HepG2 (cell line): Measurements from ENCODE around the gene CXCR5. TPM values are rescaled to one million over a fixed set of nuclear protein-coding genes. Genes with fewer than 3 reads are reported as not detected.

ENCODE experiments used
- ERF ChIP-seq: IDR thresholded peaks from 2 replicates; pipeline ENCODE4 v1.6.1; 2018; ENCODE audit warnings: missing biosample characterization, missing genetic modification reagents
- FOXP1 ChIP-seq, 2 experiments: fragments of 450-650 bp in 1 of 2; IDR thresholded peaks; 2 replicates each; pipeline ENCODE4 v1.6.1; 2017 to 2018; ENCODE audit warnings: antibody characterized with exemption in 1 of 2
- HNF4A ChIP-seq: sonication (generic); formaldehyde crosslinking; IDR thresholded peaks from 2 replicates; pipeline ENCODE4 v1.4.0; 2020; ENCODE audit warnings: missing genetic modification reagents
- LCORL ChIP-seq, 2 experiments: fragments of 450-650 bp in 1 of 2; sonication (generic) in 1 of 2; formaldehyde crosslinking in 1 of 2; IDR thresholded peaks; 2 replicates each; pipeline versions ENCODE4 v1.5.0 to v1.6.1; 2017 to 2020; ENCODE audit warnings: antibody characterized with exemption in 1 of 2, missing genetic modification reagents in 1 of 2
- SAP130 ChIP-seq: IDR thresholded peaks from 2 replicates; pipeline ENCODE4 v1.6.1; 2016; ENCODE audit warnings: low read depth
- ZBTB7B ChIP-seq: sonication (generic); formaldehyde crosslinking; IDR thresholded peaks from 2 replicates; pipeline ENCODE4 v1.4.0; 2020; ENCODE audit warnings: missing genetic modification reagents
- ZNF30 ChIP-seq: sonication (generic); formaldehyde crosslinking; IDR thresholded peaks from 2 replicates; pipeline ENCODE4 v1.5.0; 2020; ENCODE audit warnings: mild to moderate bottlenecking, missing genetic modification reagents
- polyA plus RNA-seq, 8 experiments: library from polyadenylated mRNA; depleted of rRNA in 3 of 8; stranded (reverse) in 7 of 8; unstranded in 1 of 8; fragments of >200 nt; fragmentation: Illumina TruSeq in 4 of 8; extraction: Trizol in 4 of 8; gene quantifications; 2 replicates each; pipeline versions ENCODE4 v1.2.1 to v1.2.3, GENCODE V29; 2011 to 2016; ENCODE audit warnings: low read depth in 4 of 8, missing spikeins in 1 of 8, mixed read lengths in 1 of 8; ENCODE audit not compliant: insufficient read depth in 1 of 8
- total RNA-seq, 5 experiments: library from RNA; depleted of rRNA; stranded (reverse); fragments of >200 nt; fragmentation: Illumina TruSeq; extraction: Trizol; gene quantifications; 2 replicates each; pipeline ENCODE4 v1.2.3, GENCODE V29; 2016; ENCODE audit warnings: low read depth in 1 of 5
- TF ChIP-seq, protein P1 (sequence below): sonication (generic); formaldehyde crosslinking; IDR thresholded peaks from 2 replicates; pipeline ENCODE4 v1.5.1; 2020; ENCODE audit warnings: mild to moderate bottlenecking, moderate library complexity, missing genetic modification reagents
- TF ChIP-seq, protein P2 (sequence below): sonication (generic); formaldehyde crosslinking; IDR thresholded peaks from 2 replicates; pipeline ENCODE4 v1.9.0; 2022; ENCODE audit warnings: missing genetic modification reagents, mild to moderate bottlenecking, borderline replicate concordance
- TF ChIP-seq, protein P3 (sequence below): sonication (generic); formaldehyde crosslinking; IDR thresholded peaks from 2 replicates; pipeline ENCODE4 v1.8.0; 2022; ENCODE audit warnings: missing genetic modification reagents, mild to moderate bottlenecking, inconsistent platforms, borderline replicate concordance
- TF ChIP-seq, protein P4 (sequence below): sonication (generic); formaldehyde crosslinking; IDR thresholded peaks from 2 replicates; pipeline ENCODE4 v1.5.0; 2020; ENCODE audit warnings: mild to moderate bottlenecking, missing genetic modification reagents, borderline replicate concordance
- TF ChIP-seq, protein P5 (sequence below): IDR thresholded peaks from 2 replicates; pipeline ENCODE4 v1.6.1; 2012; ENCODE audit warnings: low read length, improper control_type of control experiment
- TF ChIP-seq, protein P6 (sequence below): sonication (generic); formaldehyde crosslinking; IDR thresholded peaks from 2 replicates; pipeline ENCODE4 v1.5.0; 2020; ENCODE audit warnings: mild to moderate bottlenecking, missing genetic modification reagents, borderline replicate concordance

Gene CXCR5
- total and polyA plus RNA-seq, 2 of the 13 experiments (the other 11 are each of a cell fraction or from before 2014, with no cell fraction given) = not detected

DNA sequence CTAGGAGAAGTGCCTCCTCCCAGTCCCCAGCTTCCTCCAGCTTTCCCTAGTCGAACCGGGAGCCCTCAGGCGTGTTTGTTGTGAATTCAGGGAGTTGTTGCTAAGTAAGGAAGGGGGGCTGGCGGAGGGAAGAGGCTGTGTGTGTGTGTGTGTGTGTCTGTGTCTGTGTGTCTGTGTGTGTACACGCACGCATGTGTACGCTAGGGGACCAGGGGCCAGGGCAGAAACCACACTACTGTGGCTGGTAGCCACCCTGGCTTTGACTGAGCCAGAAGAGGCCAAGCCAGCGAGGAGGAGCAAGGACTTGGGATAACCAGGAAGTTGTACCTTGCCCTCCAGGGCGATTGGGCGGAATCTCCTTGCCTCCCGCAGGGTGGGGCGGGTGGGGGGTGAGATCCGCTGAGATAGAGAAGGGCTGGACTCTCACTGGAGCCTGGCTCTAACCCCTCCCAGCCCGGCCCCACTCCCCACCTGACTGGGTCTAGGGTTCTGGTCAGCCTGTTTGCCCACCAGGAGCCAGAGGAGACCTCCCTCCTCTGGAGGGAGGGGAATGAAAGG is 34.5 kb downstream of the CXCR5 start (continued):
- TF ChIP-seq, protein P1, sequence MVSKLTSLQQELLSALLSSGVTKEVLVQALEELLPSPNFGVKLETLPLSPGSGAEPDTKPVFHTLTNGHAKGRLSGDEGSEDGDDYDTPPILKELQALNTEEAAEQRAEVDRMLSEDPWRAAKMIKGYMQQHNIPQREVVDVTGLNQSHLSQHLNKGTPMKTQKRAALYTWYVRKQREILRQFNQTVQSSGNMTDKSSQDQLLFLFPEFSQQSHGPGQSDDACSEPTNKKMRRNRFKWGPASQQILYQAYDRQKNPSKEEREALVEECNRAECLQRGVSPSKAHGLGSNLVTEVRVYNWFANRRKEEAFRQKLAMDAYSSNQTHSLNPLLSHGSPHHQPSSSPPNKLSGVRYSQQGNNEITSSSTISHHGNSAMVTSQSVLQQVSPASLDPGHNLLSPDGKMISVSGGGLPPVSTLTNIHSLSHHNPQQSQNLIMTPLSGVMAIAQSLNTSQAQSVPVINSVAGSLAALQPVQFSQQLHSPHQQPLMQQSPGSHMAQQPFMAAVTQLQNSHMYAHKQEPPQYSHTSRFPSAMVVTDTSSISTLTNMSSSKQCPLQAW (CRISPR knock-in tag) = 0 out of 2 replicates have a peak, but pooled peaks have one; percentile 30
- TF ChIP-seq, protein P2, sequence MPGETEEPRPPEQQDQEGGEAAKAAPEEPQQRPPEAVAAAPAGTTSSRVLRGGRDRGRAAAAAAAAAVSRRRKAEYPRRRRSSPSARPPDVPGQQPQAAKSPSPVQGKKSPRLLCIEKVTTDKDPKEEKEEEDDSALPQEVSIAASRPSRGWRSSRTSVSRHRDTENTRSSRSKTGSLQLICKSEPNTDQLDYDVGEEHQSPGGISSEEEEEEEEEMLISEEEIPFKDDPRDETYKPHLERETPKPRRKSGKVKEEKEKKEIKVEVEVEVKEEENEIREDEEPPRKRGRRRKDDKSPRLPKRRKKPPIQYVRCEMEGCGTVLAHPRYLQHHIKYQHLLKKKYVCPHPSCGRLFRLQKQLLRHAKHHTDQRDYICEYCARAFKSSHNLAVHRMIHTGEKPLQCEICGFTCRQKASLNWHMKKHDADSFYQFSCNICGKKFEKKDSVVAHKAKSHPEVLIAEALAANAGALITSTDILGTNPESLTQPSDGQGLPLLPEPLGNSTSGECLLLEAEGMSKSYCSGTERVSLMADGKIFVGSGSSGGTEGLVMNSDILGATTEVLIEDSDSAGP = 0 out of 2 replicates have a peak, but pooled peaks have one; percentile 31
- TF ChIP-seq, protein P3, sequence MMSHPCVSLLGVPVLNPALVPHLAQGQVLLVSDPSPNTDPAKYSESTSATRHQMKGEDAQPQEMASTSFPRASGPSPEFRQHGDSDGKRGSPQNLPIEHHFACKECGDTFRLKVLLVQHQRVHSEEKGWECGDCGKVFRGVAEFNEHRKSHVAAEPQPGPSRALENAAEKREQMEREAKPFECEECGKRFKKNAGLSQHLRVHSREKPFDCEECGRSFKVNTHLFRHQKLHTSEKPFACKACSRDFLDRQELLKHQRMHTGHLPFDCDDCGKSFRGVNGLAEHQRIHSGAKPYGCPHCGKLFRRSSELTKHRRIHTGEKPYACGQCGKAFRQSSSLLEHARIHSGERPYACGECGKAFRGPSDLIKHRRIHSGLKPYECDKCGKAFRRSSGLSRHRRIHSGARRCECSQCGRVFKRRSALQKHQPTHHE (CRISPR knock-in tag) = no peak
- TF ChIP-seq ZBTB7B (CRISPR knock-in tag) = peak; percentile 10; the same call in 1 of the 2 replicates
- peak; percentile 73 for TF ChIP-seq HNF4A (CRISPR knock-in tag)
- no peak for TF ChIP-seq ERF
- peak; percentile 42; the same call in 1 of the 2 replicates for TF ChIP-seq SAP130 (CRISPR knock-in tag)
- TF ChIP-seq FOXP1 (IDR thresholded peaks at IDR 0.05) = 0 out of 2 replicates have a peak, but pooled peaks have one; percentile 10
- no peak for TF ChIP-seq FOXP1 (CRISPR knock-in tag; IDR thresholded peaks at IDR 0.05)
- TF ChIP-seq, protein P4, sequence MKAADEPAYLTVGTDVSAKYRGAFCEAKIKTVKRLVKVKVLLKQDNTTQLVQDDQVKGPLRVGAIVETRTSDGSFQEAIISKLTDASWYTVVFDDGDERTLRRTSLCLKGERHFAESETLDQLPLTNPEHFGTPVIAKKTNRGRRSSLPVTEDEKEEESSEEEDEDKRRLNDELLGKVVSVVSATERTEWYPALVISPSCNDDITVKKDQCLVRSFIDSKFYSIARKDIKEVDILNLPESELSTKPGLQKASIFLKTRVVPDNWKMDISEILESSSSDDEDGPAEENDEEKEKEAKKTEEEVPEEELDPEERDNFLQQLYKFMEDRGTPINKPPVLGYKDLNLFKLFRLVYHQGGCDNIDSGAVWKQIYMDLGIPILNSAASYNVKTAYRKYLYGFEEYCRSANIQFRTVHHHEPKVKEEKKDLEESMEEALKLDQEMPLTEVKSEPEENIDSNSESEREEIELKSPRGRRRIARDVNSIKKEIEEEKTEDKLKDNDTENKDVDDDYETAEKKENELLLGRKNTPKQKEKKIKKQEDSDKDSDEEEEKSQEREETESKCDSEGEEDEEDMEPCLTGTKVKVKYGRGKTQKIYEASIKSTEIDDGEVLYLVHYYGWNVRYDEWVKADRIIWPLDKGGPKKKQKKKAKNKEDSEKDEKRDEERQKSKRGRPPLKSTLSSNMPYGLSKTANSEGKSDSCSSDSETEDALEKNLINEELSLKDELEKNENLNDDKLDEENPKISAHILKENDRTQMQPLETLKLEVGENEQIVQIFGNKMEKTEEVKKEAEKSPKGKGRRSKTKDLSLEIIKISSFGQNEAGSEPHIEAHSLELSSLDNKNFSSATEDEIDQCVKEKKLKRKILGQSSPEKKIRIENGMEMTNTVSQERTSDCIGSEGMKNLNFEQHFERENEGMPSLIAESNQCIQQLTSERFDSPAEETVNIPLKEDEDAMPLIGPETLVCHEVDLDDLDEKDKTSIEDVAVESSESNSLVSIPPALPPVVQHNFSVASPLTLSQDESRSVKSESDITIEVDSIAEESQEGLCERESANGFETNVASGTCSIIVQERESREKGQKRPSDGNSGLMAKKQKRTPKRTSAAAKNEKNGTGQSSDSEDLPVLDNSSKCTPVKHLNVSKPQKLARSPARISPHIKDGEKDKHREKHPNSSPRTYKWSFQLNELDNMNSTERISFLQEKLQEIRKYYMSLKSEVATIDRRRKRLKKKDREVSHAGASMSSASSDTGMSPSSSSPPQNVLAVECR = peak; percentile 38; the same call in 1 of the 2 replicates
- no peak for TF ChIP-seq ZNF30 (CRISPR knock-in tag)
- TF ChIP-seq LCORL (IDR thresholded peaks at IDR 0.05) = no peak
- TF ChIP-seq LCORL (CRISPR knock-in tag; IDR thresholded peaks at IDR 0.05) = peak; percentile 74; the same call in 1 of the 2 replicates
- TF ChIP-seq, protein P5, sequence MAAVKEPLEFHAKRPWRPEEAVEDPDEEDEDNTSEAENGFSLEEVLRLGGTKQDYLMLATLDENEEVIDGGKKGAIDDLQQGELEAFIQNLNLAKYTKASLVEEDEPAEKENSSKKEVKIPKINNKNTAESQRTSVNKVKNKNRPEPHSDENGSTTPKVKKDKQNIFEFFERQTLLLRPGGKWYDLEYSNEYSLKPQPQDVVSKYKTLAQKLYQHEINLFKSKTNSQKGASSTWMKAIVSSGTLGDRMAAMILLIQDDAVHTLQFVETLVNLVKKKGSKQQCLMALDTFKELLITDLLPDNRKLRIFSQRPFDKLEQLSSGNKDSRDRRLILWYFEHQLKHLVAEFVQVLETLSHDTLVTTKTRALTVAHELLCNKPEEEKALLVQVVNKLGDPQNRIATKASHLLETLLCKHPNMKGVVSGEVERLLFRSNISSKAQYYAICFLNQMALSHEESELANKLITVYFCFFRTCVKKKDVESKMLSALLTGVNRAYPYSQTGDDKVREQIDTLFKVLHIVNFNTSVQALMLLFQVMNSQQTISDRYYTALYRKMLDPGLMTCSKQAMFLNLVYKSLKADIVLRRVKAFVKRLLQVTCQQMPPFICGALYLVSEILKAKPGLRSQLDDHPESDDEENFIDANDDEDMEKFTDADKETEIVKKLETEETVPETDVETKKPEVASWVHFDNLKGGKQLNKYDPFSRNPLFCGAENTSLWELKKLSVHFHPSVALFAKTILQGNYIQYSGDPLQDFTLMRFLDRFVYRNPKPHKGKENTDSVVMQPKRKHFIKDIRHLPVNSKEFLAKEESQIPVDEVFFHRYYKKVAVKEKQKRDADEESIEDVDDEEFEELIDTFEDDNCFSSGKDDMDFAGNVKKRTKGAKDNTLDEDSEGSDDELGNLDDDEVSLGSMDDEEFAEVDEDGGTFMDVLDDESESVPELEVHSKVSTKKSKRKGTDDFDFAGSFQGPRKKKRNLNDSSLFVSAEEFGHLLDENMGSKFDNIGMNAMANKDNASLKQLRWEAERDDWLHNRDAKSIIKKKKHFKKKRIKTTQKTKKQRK = no peak
- TF ChIP-seq, protein P6, sequence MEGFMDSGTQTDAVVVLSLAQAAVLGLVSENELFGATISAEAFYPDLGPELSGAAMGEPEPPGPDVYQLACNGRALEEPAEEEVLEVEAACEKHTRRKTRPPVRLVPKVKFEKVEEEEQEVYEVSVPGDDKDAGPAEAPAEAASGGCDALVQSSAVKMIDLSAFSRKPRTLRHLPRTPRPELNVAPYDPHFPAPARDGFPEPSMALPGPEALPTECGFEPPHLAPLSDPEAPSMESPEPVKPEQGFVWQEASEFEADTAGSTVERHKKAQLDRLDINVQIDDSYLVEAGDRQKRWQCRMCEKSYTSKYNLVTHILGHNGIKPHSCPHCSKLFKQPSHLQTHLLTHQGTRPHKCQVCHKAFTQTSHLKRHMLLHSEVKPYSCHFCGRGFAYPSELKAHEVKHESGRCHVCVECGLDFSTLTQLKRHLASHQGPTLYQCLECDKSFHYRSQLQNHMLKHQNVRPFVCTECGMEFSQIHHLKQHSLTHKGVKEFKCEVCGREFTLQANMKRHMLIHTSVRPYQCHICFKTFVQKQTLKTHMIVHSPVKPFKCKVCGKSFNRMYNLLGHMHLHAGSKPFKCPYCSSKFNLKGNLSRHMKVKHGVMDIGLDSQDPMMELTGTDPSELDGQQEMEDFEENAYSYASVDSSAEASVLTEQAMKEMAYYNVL (CRISPR knock-in tag) = no peak
